ENCODE measurements around the gene CCDC34. TPM values are rescaled to one million over a fixed set of nuclear protein-coding genes. Genes with fewer than 3 reads are reported as not detected.

CCDC34 gene, protein sequence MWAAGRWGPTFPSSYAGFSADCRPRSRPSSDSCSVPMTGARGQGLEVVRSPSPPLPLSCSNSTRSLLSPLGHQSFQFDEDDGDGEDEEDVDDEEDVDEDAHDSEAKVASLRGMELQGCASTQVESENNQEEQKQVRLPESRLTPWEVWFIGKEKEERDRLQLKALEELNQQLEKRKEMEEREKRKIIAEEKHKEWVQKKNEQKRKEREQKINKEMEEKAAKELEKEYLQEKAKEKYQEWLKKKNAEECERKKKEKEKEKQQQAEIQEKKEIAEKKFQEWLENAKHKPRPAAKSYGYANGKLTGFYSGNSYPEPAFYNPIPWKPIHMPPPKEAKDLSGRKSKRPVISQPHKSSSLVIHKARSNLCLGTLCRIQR
- 13.0 TPM for total RNA-seq

DNA sequence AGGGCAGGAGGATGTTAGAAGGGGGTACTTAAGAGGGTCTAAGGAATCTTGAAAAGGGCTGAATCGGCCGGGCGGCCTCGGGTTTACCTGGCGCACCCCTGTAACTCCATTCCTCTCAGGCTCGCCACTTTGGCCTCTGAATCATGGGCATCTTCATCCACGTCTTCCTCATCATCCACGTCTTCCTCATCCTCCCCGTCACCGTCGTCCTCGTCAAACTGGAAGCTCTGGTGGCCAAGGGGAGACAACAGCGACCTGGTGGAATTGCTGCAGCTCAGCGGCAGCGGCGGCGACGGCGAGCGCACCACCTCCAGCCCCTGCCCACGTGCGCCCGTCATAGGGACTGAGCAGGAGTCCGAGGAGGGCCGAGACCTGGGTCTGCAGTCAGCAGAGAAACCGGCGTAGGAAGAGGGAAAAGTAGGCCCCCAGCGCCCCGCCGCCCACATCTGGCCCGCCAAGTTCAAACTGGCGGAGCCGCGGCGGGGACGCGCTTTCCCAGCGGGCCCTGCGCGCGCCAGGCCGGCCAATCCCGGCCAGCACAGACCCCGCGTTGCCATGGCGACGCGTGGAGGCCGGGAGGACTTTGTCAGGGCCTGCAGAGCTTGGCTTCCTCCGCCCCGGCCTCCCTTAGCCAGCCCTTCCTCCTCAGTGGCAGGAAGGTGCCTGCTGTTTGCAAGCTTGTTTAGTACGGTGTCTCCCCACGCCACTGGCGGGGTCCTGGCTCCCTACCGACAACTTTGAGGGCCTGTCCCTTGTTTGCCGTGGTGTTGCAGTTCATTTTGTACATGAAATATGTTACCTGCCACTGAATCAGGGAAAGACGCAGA is at the start of gene CCDC34:
CCDC34 (minus strand) TSS at position 467 of the 827 bp plus-strand sequence; CDS start at position 446, 21 bp downstream.
- DNase-seq (ENCODE audit: low spot score in 2 of 2) = peak; percentile 84 to 86

DNA sequence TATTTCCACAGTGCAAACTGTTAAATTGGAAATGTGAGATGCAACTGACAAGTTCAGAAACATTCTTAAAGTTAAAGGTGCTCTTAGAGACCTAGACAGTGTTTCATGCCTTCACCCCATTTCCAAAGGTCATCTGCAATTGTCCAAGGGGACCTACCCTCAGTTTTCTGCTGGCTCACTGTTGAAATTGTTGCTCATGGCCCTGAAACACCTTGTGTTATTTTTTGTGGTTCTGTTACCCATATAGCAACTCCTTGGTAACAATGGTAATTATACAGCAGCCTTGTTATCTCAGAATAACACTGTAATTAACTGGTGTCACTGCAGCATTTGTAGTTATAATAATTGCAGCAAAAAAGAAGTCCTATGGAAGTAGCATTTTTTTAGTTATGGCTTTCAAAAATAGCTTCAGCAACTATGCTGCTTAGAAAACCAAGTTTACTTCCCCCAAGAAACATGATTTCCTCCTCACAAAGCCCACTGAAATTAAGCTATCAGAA is 49.2 kb upstream of the CCDC34 start:
- FAIRE-seq (no peak), DNase-seq (ENCODE audit: low spot score in 2 of 2) (no peak)

More for the DNA sequence above, at the start of gene CCDC34:
- no peak for FAIRE-seq

DNA sequence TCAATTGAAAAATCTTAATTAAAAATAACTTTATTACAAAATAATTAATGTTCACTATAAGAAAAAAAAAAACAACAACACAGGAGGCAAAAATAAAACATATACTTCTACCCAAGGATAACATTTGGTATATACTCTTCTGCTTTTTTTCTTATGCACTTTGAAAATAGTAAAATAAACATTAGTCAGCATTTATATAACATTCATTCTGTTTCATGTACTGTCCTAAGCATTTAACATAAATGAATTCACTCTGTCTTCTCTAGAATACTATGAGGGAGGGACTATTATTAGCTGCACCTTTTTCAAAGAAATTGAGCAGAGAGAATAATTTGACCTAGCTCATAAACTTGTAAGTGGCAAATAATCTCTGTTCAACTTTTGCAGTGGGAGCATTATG is 48.3 kb upstream of the CCDC34 start:
- DNase-seq (ENCODE audit: low spot score in 2 of 2) = no peak
- no peak for FAIRE-seq

DNA sequence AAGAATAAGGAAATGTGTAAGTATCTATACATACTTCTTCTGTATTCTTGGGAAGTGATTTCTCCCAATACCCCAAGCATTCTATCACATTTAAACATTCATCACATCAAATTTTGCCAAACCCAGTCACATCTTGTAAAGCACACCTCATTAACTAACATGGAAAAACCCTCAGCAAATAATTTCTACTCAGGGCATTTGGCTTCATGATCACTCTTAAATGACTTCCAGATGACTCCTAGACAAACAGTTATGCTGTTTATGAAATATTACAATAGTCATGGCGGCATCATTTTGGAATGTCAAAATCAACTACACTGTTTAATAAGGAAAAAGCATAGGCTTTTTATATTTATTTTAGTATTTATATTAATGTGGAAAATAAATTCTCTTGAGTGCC is 47.3 kb upstream of the CCDC34 start:
- DNase-seq (ENCODE audit: low spot score in 2 of 2) (no peak), FAIRE-seq (no peak)

DNA sequence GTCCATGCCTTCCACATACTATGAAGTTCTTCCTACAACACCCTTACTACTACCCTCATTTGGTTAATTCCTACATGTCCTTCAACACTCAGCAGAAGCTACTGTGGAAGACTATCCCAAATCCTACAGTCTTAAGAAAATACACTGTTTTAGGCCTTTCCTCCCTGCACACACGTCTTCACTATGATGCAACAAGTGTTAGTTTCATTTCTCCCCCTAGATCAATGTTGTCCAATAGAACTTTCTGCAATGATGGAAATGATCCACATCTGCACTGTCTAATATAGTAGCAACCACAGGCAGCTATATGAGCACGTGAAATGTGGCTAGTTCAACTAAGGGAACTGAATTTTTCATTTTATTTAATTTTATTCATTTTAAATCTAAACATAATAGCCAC is 46.7 kb upstream of the CCDC34 start:
- FAIRE-seq (no peak), DNase-seq (ENCODE audit: low spot score in 2 of 2) (no peak)

DNA sequence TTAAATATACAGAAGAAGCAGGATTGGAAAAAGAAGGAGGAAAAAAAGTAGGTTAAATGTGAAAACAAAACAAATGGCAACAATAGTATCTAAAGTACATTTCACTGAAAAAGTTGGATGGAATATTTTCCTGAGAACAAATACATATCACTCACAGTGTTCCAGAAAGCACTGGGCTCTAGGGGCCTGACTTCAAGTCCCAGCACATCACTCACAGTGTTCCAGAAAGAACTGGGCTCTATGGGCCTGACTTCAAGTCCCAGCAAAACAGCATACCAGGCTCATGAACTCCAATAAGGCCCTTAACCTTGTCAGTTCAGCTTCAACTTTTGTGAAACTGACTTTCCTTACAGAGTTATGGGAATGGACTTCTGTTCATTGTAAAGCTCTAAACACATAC is 46.0 kb upstream of the CCDC34 start:
- FAIRE-seq (no peak), DNase-seq (ENCODE audit: low spot score in 2 of 2) (no peak)

DNA sequence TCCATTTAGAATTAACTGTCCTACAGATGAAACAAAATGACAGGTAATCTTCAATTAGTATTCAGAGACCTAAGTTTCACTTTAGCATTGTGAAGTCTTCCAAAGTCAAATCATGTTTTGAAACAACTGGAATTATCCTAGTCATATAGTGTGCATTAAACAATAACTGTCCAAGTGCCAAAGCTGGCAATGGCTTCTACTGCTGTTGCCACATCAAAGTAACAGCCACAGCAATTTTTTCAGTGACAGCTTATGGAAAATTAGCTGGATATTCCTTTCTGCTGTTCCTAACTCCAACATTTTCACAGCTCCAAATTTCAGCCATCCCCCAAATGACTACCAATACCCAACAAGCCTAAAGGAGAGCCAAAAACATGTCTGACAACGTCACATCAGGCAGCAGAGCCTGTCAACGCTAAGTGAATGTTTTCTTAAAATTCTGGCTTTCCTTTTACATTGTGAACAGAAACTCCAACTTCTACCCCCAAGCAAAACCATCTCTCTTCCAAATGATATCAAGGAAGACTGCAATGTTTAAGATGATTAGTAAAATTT is 45.3 kb upstream of the CCDC34 start:
- FAIRE-seq (no peak), DNase-seq (ENCODE audit: low spot score in 2 of 2) (no peak)

DNA sequence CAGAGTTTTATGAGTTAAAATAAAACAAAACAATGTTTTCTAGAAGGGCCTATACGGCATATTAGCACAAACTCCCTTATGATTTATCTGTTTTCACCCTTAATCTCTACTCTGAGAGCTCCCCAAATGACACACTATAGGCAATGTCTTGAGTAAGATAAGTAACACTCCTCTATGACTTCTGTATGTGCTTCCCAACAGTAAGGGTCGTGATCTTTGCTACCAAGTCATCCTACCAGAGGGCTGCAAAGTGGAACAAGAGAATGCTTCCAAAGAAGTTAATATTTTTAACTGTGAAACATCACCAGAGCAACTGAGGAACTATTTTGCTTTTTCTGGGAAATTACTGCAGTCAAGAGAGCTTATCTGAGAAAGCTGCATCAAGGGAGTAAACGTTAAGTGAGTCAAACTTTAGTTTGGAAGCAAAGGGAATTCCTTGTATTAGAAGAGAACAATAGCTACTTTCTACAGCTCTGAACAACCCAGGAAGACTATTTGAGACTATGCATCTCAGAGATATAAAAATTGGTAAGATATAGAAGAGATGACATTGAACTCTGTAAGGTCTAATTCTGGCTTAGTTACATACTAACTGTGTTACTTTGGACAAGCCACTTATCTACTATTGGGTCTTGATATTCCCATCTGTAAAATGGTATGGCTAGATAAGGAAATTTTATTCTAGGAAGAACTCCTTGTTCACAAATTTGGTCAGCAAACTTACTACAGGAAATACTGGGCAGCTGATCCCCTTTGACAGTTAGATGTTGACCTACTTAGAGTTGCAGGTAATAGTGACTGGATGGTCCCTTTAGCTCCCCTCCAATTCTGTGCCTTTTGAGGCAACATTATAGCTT is 43.7 kb upstream of the CCDC34 start:
- DNase-seq (ENCODE audit: low spot score in 2 of 2) = no peak
- FAIRE-seq = no peak

DNA sequence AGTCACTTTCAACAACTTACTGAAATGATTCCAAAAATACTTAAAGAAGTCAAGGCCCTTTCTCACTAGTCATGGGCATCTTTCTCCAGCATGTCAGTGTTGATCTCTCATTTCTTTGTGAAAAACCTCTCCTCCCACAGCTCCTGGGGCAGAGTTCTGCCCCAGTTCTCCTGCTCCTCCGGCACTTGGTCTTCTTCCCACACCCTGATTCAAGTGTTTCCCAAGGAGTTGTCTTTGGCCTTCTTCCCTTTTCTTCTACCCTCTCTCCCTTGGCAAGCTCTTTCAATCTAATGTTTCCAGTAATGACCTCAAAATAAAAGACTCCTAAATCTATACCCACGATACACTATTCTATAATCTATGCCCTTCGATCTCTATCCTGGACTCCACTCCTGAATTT is 42.1 kb upstream of the CCDC34 start:
- no peak for FAIRE-seq

DNA sequence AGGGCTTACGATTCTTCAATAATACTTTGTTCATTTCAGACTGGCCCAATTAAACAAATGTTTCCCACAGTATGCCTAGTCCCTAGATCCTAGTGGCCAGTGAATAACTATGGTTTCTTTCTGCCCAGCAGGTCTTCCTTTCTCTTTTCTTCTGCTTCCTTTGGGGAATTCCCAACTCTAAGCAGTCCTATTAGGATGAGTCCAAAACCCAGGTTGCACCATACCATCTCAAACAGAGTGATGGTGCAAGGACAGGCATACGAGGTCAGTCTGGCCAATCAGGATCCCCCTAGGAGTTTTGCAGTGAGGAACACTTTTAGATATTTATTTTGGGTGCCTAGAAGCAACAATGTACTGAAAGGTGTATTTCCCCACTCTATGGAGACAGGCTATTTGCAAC is 41.4 kb upstream of the CCDC34 start:
- DNase-seq (ENCODE audit: low spot score in 2 of 2) = no peak

More for the DNA sequence above, 42.1 kb upstream of the CCDC34 start:
- no peak for DNase-seq (ENCODE audit: low spot score in 2 of 2)

DNA sequence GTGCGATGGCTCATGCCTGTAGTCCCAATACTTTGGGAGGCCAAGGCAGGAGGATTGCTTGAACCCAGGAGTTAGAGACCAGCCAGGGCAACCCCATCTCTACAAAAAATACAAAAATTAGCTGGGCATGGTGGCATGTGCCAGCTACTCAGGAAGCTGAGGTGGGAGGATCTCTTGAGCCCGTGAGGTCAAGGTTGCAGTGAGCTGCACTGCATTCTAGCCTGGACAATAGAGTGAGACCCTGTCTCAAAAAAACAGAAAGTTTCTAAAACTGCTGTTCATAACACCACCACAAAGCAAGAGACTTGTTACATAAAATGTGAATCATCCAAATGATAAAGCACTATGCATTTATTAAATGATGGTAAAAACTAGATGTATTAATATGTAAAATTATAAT is 40.2 kb upstream of the CCDC34 start:
- FAIRE-seq = no peak

More for the DNA sequence above, 41.4 kb upstream of the CCDC34 start:
- FAIRE-seq = no peak

DNA sequence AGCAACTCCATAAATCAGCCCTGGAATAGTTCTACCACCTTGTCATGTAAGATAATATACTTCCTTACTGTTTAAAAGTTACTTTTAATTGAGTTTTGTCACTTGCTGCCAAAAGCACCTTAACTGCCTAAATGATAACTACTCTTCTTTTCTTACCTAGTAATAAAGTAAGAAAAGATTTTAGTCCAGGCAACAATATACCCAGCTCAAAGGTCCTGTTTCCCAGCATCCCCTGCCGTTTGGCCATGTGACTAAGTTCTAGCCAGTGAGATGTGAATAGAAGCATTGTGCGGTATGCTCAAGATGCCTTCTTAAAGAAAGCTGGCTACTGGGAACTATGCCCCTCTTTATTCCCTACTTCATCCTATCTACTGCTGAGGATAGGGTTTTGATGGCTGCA is 39.4 kb upstream of the CCDC34 start:
- no peak for DNase-seq (ENCODE audit: low spot score in 2 of 2)
- no peak for FAIRE-seq

More for the DNA sequence above, 40.2 kb upstream of the CCDC34 start:
- DNase-seq (ENCODE audit: low spot score in 2 of 2) = no peak

DNA sequence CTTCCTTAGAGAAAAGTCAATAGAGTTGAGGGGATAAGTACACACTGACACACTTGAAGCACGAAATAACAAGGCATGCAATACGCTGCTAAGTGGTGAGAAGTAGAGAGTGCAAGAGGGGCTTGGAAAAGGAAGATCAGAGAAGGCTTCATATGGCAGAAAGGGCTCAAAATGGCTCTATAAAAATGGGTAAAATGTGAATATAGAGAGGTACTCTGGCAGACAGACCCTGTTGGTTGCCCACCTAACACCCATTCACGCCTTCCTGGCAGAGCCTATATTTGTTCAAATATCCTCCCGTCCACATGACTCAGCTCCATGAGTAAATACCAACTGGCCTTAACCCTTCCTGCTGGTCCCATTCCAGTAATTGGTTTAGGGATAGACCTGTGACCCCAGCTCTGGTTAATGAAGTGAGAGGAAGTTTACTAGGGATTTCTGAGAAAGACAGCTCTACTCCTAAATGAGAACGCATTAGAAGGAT is 38.9 kb upstream of the CCDC34 start:
- FAIRE-seq (no peak), DNase-seq (ENCODE audit: low spot score in 2 of 2) (no peak)

DNA sequence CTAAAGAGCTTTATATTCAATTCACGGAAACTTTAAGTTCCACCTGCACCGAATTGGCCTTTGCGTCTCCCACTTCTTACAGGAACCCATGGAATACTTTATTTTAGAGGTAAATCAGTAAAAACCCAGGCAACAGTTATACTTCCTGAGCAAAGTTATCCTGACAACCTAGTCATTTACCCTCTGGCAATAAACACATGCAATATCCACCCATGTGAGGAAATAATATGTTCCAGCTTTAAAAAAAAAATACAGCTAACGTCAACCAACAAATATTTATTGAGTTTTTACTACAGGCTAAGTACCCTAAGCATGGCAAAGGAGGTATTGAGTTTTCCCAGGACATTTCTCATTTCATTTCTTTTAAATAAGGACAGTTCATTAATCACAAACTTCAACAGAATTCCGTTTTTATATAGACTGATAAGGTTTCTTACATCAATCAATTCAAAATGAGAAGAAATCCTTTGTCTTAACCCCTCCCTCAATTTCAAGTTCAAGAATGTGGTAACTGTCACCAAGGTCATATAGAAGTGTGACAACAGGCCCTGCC is 38.3 kb upstream of the CCDC34 start:
- FAIRE-seq (no peak), DNase-seq (ENCODE audit: low spot score in 2 of 2) (no peak)

DNA sequence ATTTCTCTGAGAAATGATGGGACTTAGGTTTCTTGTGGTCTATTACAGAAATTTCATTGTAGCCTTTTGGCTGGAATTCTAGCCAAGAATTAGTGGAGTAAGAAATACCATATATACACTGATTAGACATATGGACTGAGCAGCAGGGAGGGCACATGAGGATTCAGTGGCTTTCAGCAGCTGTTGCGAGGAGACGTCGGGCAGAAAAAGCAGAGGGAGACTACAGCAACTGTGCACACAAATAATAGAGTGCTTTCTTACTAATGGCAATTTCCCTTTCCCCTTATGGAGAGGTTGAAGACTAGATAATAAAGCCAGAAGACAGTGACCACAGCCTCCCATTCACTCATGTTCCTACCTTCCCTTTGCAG is 35.4 kb upstream of the CCDC34 start:
- DNase-seq (ENCODE audit: low spot score in 2 of 2) (no peak), FAIRE-seq (no peak)

DNA sequence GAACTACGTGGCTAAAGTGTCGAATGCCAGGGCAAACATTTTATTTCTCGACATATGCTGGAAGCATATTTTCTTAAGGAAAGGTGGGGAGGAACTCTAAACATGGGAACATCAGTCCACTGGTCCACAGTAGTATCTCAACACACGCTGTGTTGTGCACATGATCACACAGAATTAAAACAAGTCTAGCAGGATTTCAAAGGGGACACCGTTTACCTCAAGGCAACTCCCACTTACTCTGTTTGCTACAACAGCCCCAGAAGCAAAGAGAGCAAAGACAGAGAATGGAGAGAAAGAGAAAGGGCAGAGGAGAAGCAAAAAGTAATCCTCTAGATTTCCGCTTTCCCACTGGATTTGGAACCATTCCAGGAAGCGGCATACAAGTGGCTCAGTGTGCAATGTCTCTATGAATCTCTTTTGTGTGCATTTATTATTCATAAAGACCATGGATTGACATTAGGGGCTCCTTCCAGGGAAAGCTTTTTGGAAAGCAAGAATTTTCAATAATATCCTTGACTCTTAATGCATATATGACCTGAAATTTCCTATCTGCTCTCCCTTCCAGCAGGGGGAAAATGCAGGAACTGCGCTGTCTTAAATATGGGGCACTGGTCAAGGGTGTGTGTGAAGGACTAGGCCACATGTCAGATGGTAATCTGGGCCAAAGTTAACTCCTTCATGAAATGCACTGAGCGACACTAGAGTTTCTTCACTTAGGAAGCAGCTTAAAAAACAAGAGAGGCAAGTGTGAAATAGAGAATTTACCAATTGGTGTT is 34.8 kb upstream of the CCDC34 start:
- FAIRE-seq = no peak

DNA sequence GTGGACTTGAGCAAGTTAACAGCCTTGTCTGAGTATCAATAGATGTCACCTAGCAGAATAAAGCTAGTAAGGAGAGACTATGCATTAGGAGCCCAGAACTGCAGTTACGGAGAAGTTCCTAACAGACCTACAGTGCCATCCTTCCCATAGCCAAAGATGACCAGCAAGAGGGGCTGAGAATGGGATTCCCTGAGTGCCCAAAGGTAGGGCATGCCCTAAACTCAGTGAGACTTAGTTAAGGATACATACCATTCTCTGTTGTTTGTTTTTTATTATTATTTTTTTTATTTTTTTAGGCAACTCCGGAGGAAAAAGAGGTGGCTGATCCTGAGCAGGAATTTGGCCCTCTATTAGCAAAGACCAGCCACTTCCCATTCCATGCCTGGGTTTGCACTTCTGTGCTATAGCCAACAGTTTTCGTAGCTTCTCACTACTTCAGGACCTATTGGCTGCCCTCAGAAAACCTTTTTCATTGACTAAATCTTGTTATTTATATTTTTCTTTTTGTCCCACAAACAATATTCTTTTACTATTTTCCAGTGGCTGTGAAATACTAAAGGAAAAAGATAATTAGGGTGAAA is 33.3 kb upstream of the CCDC34 start:
- DNase-seq (ENCODE audit: low spot score in 2 of 2) = no peak
- FAIRE-seq = no peak

More for the DNA sequence above, 34.8 kb upstream of the CCDC34 start:
- DNase-seq (ENCODE audit: low spot score in 2 of 2) = no peak

DNA sequence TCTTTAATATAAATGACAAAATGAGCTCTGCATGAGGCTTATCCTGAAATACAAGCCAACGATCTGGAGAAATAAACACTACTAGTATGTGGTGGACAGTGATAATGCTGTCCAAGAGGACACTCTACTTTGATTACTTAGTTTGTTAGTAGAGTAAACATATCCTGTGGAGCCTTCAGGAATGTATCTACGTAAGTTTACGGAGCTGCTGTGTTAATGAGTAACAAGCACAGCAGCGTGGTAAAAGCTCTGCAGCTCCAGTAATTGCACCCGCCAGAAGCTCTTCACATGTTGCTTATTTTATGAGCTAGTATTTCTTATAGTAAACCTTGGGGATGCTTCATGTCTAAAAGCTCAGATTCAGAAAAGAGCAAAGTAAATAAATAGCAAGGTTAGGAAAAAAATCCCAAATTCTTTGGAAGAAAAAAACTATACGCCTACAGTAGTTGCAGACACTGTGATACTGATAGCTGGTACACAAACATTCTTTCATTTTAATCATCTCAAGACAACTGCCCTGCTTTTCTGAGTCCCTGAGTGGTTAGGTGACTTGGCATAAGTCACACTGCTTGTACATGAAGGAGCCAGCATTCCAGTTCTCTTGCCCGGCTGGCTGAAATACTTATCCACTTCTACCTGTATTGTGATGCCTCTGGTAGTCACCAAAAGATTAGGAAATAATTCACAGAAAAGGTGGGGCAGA is 32.7 kb upstream of the CCDC34 start:
- no peak for DNase-seq (ENCODE audit: low spot score in 2 of 2)
- no peak for FAIRE-seq

Data from frontal cortex (tissue), 4 donors.